ENCODE measurements around the gene MAP3K6. TPM values are rescaled to one million over a fixed set of nuclear protein-coding genes. Genes with fewer than 3 reads are reported as not detected.

Gene MAP3K6
- total RNA-seq, 1 experiment from 2014 or later, result 7.7 TPM

- no peak overlapping the region for H2BK15ac ChIP-seq (ENCODE audit: low read depth, low read length)
Observed at GRCh38 chr1:27339213-27339612, 27.5 kb downstream of the MAP3K6 start.

More at GRCh38 chr1:27339213-27339612, 27.5 kb downstream of the MAP3K6 start:
- DNase-seq, result no peak
- H3K14ac ChIP-seq (ENCODE audit: insufficient read depth, low read length), result no peak overlapping the region
- Mint-ChIP-seq H3K4me3 (no peak overlapping the region), H3K27me3 (ENCODE audit: low read depth) (peaks cover 2% of the 10 kb centered on the region), H3K4me1 (peaks cover 38 to 43% of the 10 kb centered on the region in 2 experiments), H3K9me3 (no peaks in the 10 kb centered on the region), H3K27ac (peak overlapping the region in 1 of 3 experiments; percentile 11; a peak in 3 of 7 replicates), H3K36me3 (ENCODE audit: insufficient read depth in 1 of 3, low read depth in 3 of 3) (peaks cover 16 to 30% (median 25%) of the 10 kb centered on the region in 3 experiments; a peak in 6 of 7 replicates)
- H4K20me1 ChIP-seq (ENCODE audit: control insufficient read depth, insufficient read depth, insufficient read length), result no peaks in the 10 kb centered on the region
- H2BK5ac ChIP-seq (ENCODE audit: insufficient read length, low read length), result no peak overlapping the region
- no peak overlapping the region for H2BK20ac ChIP-seq (ENCODE audit: low read depth, low read length, poor library complexity, severe bottlenecking)
- H3K4me2 ChIP-seq (ENCODE audit: insufficient read depth, insufficient read length, low read length), result no peak overlapping the region
- H3K23me2 ChIP-seq (ENCODE audit: insufficient read length, low read depth, low read length, poor library complexity, severe bottlenecking), result no peaks in the 10 kb centered on the region
- H2AK5ac ChIP-seq (ENCODE audit: insufficient read length, low read length), result no peak overlapping the region
- no peak overlapping the region for H3K18ac ChIP-seq (ENCODE audit: insufficient read length, low read depth, low read length)
- TF ChIP-seq CTCF (conservative IDR thresholded peaks at IDR 0.05), result no peak
- no peak overlapping the region for H2AFZ ChIP-seq (ENCODE audit: low read length)
- no peaks in the 10 kb centered on the region for H3K9me3 ChIP-seq (ENCODE audit: control insufficient read depth, low read depth, low read length)
- no peak overlapping the region for H4K8ac ChIP-seq (replicated peaks; ENCODE audit: insufficient read length, low read depth, low read length)
- H3K4me1 ChIP-seq (ENCODE audit: insufficient read depth, low read length), result no peaks in the 10 kb centered on the region; the same call in 1 of the 2 replicates
- no peak overlapping the region for H3K4ac ChIP-seq (ENCODE audit: low read depth, low read length)
- no peak overlapping the region for H3K56ac ChIP-seq (ENCODE audit: insufficient read length, low read depth, low read length)
- H3K27me3 ChIP-seq (ENCODE audit: insufficient read depth, low read length), result no peaks in the 10 kb centered on the region
- H3K23ac ChIP-seq (ENCODE audit: insufficient read length, low read depth, low read length), result no peak overlapping the region
- no peak overlapping the region for H2BK120ac ChIP-seq (ENCODE audit: low read depth, low read length, poor library complexity, severe bottlenecking)
- H3K79me2 ChIP-seq (ENCODE audit: insufficient read depth, low read length), result no peaks in the 10 kb centered on the region
- H3K79me1 ChIP-seq (ENCODE audit: insufficient read depth, low read depth, low read length, poor library complexity, severe bottlenecking), result no peaks in the 10 kb centered on the region
- H3K9ac ChIP-seq (ENCODE audit: extremely low read depth, insufficient read length, low read length), result no peak overlapping the region
- no peak overlapping the region for H2BK12ac ChIP-seq (ENCODE audit: insufficient read length, low read depth, low read length)
- no peak overlapping the region for H3K27ac ChIP-seq (ENCODE audit: insufficient read length, low read depth, low read length)
- H3T11ph ChIP-seq (ENCODE audit: low read length), result no peak overlapping the region
- H4K91ac ChIP-seq (ENCODE audit: insufficient read length, low read depth, low read length), result no peak overlapping the region
- no CpG with 5 or more reads among the region's 5 CpGs for WGBS (ENCODE audit: extremely low coverage, insufficient read length, low lambda C conversion rate)
- no peak overlapping the region for H4K5ac ChIP-seq (ENCODE audit: insufficient read length, low read depth, low read length)

All from H9 (cell line).